ENCODE results near the gene CUX1.

CUX1 gene

DNA sequence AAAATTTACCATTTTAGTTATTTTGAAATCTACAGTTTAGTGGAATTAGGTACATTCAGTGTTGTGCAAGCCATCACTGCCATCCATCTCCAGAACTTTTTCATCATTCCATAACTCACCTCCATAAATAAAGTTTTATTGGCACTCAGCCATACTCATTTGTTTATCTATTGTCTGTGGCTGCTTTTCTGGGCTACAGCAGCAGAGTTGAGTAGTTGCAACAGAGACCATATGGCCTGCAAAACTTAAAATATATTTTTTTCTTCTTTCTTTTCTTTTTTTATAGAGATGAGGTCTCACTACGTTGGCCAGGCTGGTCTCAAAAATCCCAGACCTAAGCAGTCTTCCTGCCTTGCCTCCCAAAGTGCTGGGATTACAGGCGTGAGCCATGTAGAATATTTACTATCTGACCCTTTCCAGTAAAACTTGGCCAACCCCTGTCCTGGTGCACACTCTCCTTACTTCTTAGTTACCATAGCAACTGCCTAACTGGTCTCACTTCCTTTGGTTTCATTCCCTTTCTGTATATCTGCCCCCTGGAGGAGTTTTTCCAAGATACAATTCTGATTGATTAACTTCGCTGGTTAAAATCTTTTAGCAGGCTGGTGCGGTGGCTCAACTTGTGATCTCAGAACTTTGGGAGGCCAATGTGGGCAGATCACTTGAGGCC lies 133.2 kb downstream of the CUX1 start:
- DNase-seq (ENCODE audit: low read depth) = no peak
- TF ChIP-seq, protein P1, sequence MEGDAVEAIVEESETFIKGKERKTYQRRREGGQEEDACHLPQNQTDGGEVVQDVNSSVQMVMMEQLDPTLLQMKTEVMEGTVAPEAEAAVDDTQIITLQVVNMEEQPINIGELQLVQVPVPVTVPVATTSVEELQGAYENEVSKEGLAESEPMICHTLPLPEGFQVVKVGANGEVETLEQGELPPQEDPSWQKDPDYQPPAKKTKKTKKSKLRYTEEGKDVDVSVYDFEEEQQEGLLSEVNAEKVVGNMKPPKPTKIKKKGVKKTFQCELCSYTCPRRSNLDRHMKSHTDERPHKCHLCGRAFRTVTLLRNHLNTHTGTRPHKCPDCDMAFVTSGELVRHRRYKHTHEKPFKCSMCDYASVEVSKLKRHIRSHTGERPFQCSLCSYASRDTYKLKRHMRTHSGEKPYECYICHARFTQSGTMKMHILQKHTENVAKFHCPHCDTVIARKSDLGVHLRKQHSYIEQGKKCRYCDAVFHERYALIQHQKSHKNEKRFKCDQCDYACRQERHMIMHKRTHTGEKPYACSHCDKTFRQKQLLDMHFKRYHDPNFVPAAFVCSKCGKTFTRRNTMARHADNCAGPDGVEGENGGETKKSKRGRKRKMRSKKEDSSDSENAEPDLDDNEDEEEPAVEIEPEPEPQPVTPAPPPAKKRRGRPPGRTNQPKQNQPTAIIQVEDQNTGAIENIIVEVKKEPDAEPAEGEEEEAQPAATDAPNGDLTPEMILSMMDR (IDR thresholded peaks at IDR 0.05; ENCODE audit: insufficient read depth, low read depth, low read length, missing control alignments) = no peak

DNA sequence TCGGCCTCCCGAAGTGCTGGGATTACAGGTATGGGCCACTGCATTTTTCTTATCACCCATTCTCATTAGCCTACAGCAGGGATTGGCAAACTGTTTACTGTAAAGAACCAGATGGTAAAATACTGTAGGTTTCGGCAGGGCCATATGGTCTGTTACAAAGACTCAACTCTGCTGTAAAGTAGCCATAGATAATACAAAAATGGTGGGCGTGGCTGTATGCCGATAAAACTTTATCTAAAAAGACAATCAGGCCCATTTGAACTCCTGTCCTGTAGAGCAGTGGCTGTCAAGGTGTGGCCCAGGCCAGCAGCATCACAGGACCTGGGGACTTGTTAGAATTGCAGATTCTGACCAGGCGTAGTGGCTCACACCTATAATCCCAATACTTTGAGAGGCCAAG lies 134.3 kb downstream of the CUX1 start:
- no peak overlapping the region for H3K4me3 ChIP-seq (ENCODE audit: low read length)
- TF ChIP-seq, protein P1 (IDR thresholded peaks at IDR 0.05; ENCODE audit: insufficient read depth, low read depth, low read length, missing control alignments) = no peak
- DNase-seq (ENCODE audit: low read depth) = no peak

More for the DNA sequence above, 133.2 kb downstream of the CUX1 start:
- no peak overlapping the region for H3K4me3 ChIP-seq (ENCODE audit: low read length)

DNA sequence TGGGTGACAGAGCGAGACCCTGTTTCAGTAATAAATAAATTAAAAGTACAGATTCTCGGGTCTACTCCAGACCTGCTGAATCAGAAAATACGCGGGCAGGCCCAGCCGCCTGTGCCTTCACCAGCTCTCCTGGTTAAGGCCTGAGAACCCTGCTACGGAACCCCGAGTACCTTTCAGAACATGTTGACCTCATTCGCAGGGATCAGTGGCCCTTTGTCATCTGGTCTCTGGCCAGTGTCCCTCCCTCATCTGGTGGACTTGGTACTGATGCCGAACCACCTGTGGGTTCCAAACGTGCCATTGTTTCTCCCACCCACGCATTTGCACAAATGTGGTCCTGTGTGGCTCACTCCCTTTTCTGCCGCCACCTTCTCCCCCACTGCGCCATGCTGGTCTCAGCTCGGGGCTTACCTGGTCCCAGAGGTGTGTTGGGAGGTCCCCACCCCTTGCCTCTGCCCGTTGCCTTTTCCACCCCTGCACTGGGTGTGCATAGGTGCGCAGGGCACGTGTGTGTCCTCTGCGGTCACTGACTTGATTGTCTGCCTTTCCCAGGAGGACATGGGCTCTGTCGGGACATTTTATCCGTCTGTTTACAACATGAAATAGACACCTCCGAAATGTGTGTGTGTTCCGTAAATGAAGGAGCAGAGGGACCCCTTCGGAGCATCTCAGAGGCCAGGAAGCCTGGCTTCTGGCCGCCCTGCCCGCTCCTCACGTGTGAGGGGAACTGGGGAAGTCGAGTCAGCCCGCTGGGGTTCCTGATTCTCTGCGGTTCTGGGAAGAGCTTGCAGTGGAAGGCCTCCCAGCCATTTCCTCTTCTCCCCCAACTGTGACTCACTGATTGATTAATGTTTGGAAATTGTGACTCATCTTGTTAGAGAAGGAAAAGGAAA lies 135.2 kb downstream of the CUX1 start:
- no peak overlapping the region for H3K4me3 ChIP-seq (ENCODE audit: low read length)
- DNase-seq (ENCODE audit: low read depth) = peak; percentile 62
- TF ChIP-seq, protein P1 (IDR thresholded peaks at IDR 0.05; ENCODE audit: insufficient read depth, low read depth, low read length, missing control alignments) = no peak

DNA sequence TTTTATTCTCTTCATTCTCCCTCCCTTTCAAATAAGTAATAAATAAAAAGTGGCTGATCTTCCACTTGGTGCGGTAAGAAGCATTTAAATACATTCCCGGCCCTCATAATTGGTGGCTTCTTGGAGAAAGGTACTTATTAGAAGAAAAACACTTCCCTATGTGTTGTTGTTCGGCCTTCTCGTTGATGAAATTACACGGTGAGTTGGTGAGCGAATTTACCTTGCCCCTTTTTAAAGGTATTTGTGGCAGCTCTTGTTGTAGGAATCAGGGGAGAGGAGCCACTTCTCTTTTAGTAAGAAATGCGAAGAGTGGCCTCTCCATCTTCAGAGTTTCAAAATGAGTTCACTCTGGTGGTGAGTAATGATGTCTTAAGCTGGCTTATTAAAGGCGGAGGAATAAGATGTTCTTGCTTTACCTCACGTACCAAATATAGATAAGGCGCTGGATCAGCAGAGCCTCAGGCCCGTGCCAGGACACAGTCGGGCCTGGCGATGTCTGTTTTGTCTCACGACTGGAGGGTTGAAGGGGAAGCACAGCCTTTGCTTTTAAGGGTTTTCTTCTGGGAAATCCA lies 135.9 kb downstream of the CUX1 start:
- H3K4me3 ChIP-seq (ENCODE audit: low read length) = no peak overlapping the region
- peak; percentile 35 for DNase-seq (ENCODE audit: low read depth)

DNA sequence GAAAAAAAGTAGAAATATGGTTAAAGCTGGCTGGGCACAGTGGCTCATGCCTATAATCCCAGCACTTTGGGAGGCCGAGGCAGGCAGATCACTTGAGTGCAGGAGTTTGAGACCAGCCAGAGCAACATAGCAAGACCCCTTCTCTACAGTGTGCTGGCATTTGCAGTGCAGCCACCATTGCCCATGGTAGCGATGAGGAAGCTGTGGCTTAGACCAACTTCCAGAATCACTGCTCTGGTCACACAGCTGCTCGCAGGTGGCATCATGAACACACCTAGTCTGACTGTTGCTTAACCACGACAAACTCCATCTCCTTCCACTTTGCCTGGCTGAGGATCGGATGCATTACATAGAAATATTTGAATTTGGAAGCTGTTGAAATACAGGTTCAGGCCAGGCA lies 137.1 kb downstream of the CUX1 start:
- TF ChIP-seq, protein P1 (IDR thresholded peaks at IDR 0.05; ENCODE audit: insufficient read depth, low read depth, low read length, missing control alignments) = no peak
- no peak overlapping the region for H3K4me3 ChIP-seq (ENCODE audit: low read length)
- DNase-seq (ENCODE audit: low read depth) = no peak

More for the DNA sequence above, 135.9 kb downstream of the CUX1 start:
- TF ChIP-seq, protein P1 (IDR thresholded peaks at IDR 0.05; ENCODE audit: insufficient read depth, low read depth, low read length, missing control alignments) = no peak

DNA sequence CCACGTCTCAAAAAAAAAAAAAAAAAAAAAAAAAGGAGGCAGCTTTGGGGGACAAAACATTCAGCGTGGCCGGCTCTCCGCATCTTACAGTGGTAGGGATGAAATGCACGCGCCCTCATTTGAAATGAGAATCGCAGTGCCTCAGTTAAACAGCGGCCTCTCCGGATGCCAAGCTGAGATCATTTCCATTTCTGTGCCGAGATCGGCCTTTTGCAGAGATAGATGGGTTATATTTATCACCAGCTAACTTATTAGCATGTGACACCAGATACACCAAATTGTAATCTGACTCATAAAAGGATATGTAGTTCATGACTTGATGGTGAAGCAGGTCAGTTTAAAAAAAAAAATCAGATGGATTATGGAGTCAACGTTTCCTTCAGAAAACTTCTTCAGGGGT lies 138.7 kb downstream of the CUX1 start:
- H3K4me3 ChIP-seq (ENCODE audit: low read length) = no peak overlapping the region
- TF ChIP-seq, protein P1 (IDR thresholded peaks at IDR 0.05; ENCODE audit: insufficient read depth, low read depth, low read length, missing control alignments) = no peak
- DNase-seq (ENCODE audit: low read depth) = no peak

Data from epithelial cell of esophagus (primary cell).